Daoy (cell line): Measurements from ENCODE around the gene AGT. TPM values are rescaled to one million over a fixed set of nuclear protein-coding genes. Genes with fewer than 3 reads are reported as not detected.

ENCODE experiments used
- total RNA-seq: library from RNA; depleted of rRNA; stranded (reverse); fragments of >200 nt; shearing (Covaris generic); gene quantifications from 2 replicates; pipeline ENCODE4 v1.2.3, GENCODE V29; 2014; rRNA removed

The AGT gene
- total RNA-seq, 1 experiment from 2014 or later, result not detected

Other genes starting within 250 kb of the AGT start
- 19.8 and 25.9 TPM in 2 replicates for gene COG2, start 71.6 kb downstream of the AGT start, total RNA-seq
- not detected in 2 replicates for gene CAPN9, start 33.3 kb upstream of the AGT start, total RNA-seq
- 19.9 and 20.3 TPM in 2 replicates for gene C1orf198, start 154.4 kb upstream of the AGT start, total RNA-seq